OCI-LY1 (cell line): ENCODE data around the gene CACNA2D1.

Experiments used
- H2AFZ ChIP-seq: fragments of 200-600 bp; sonication (generic), shearing (Covaris generic); 2 replicates; pipeline ENCODE4 v1.6.0; 2014; ENCODE audit warnings: antibody characterized with exemption, mild to moderate bottlenecking, low read length
- H3F3A ChIP-seq: fragments of 200-600 bp; sonication (generic), shearing (Covaris generic); 2 replicates; pipeline ENCODE4 v1.6.0; 2014; ENCODE audit warnings: mild to moderate bottlenecking, antibody characterized with exemption, low read length, moderate library complexity; ENCODE audit not compliant: insufficient read depth
- H3K27ac ChIP-seq: fragments of 200-600 bp; sonication (generic); 2 replicates; pipeline ENCODE4 v1.5.1; 2014; ENCODE audit warnings: low read length, mixed run types, mild to moderate bottlenecking, low read depth; ENCODE audit not compliant: poor library complexity, severe bottlenecking
- H3K27me3 ChIP-seq: fragments of 200-600 bp; sonication (generic); 2 replicates; pipeline ENCODE4 v1.6.0; 2014; ENCODE audit warnings: antibody characterized with exemption, mild to moderate bottlenecking, low read length, moderate library complexity; ENCODE audit not compliant: insufficient read depth
- H3K36me3 ChIP-seq: fragments of 200-600 bp; sonication (generic); 2 replicates; pipeline ENCODE4 v1.6.1; 2014; ENCODE audit warnings: mild to moderate bottlenecking, antibody characterized with exemption, low read length, moderate library complexity, mixed read lengths; ENCODE audit not compliant: insufficient read depth
- H3K4me1 ChIP-seq: fragments of 200-600 bp; sonication (generic); 2 replicates; pipeline ENCODE4 v1.5.1; 2014; ENCODE audit warnings: mild to moderate bottlenecking, low read length, moderate library complexity; ENCODE audit not compliant: insufficient read depth, severe bottlenecking
- H3K4me2 ChIP-seq: fragments of 200-600 bp; sonication (generic), shearing (Covaris generic); 2 replicates; pipeline ENCODE4 v1.6.1; 2014; ENCODE audit warnings: low read length
- H3K4me3 ChIP-seq: fragments of 200-600 bp; sonication (generic); 2 replicates; pipeline ENCODE4 v1.5.1; 2014; ENCODE audit warnings: low read length, low read depth, mild to moderate bottlenecking, mixed read lengths; ENCODE audit not compliant: poor library complexity, severe bottlenecking
- H3K79me2 ChIP-seq: fragments of 200-600 bp; shearing (Covaris generic); 2 replicates; pipeline ENCODE4 v1.6.1; 2016; ENCODE audit warnings: mixed run types, low read length, mixed read lengths; ENCODE audit not compliant: insufficient read depth
- H3K9ac ChIP-seq: fragments of 200-600 bp; sonication (generic), shearing (Covaris generic); 2 replicates; pipeline ENCODE4 v1.6.1; 2014; ENCODE audit warnings: mild to moderate bottlenecking, low read length, mixed read lengths
- H3K9me2 ChIP-seq: fragments of 200-600 bp; sonication (generic), shearing (Covaris generic); 2 replicates; pipeline ENCODE4 v1.6.1; 2014; ENCODE audit warnings: low read depth, mild to moderate bottlenecking, low read length, mixed read lengths
- H3K9me3 ChIP-seq: fragments of 200-600 bp; shearing (Covaris generic); 2 replicates; pipeline ENCODE4 v1.6.1; 2014; ENCODE audit warnings: low read length, mixed read lengths
- H4K20me1 ChIP-seq: fragments of 200-600 bp; sonication (generic), shearing (Covaris generic); 2 replicates; pipeline ENCODE4 v1.6.0; 2016; ENCODE audit warnings: mild to moderate bottlenecking, low read length; ENCODE audit not compliant: insufficient read depth
- EZH2 ChIP-seq: fragments of 200-600 bp; sonication (generic), shearing (Covaris generic); IDR thresholded peaks from 2 replicates; pipeline ENCODE4 v1.8.0; 2017; ENCODE audit warnings: borderline replicate concordance, mixed run types, mild to moderate bottlenecking, antibody characterized with exemption, low read length, moderate library complexity, mixed read lengths
- TF ChIP-seq, protein P1 (sequence below): fragments of 200-600 bp; sonication (generic), shearing (Covaris generic); IDR thresholded peaks from 2 replicates; pipeline ENCODE4 v1.5.1; 2017; ENCODE audit warnings: mild to moderate bottlenecking, antibody characterized with exemption, low read length, moderate library complexity, mixed read lengths

Gene CACNA2D1

DNA sequence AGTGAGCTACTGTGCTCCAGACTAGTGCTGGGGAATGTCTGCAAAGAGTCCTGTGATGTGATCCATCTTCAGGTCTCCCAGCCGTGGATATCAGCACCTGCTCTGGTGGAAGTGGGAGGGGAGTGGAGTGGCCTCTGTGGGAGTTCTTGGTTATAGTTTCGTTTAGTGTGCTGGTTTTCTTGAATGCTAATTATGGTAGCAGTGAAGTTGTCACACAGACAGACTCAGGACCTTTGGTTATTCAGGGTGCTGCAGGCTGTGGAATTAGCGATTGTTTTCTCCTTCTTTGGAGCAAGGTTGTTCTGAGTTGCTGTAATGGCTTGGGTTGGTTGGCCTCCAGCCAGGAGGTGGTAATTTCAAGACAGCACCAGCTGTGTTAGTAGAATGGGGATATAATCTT lies 541.0 kb downstream of the CACNA2D1 start:
- no peak overlapping the region for H3K9ac ChIP-seq
- H4K20me1 ChIP-seq = no peaks in the 10 kb centered on the region
- no peaks in the 10 kb centered on the region for H3K27me3 ChIP-seq
- no peaks in the 10 kb centered on the region for H3K79me2 ChIP-seq
- peaks cover 11% of the 10 kb centered on the region; the same call in 1 of the 2 replicates for H3K9me3 ChIP-seq
- H2AFZ ChIP-seq = no peak overlapping the region
- peaks cover 15% of the 10 kb centered on the region for H3K4me1 ChIP-seq
- TF ChIP-seq, protein P1, sequence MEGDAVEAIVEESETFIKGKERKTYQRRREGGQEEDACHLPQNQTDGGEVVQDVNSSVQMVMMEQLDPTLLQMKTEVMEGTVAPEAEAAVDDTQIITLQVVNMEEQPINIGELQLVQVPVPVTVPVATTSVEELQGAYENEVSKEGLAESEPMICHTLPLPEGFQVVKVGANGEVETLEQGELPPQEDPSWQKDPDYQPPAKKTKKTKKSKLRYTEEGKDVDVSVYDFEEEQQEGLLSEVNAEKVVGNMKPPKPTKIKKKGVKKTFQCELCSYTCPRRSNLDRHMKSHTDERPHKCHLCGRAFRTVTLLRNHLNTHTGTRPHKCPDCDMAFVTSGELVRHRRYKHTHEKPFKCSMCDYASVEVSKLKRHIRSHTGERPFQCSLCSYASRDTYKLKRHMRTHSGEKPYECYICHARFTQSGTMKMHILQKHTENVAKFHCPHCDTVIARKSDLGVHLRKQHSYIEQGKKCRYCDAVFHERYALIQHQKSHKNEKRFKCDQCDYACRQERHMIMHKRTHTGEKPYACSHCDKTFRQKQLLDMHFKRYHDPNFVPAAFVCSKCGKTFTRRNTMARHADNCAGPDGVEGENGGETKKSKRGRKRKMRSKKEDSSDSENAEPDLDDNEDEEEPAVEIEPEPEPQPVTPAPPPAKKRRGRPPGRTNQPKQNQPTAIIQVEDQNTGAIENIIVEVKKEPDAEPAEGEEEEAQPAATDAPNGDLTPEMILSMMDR = no peak
- TF ChIP-seq EZH2 = no peak
- no peaks in the 10 kb centered on the region for H3K36me3 ChIP-seq
- no peak overlapping the region for H3K4me3 ChIP-seq
- H3F3A ChIP-seq = no peaks in the 10 kb centered on the region
- H3K4me2 ChIP-seq = no peak overlapping the region; the same call in 1 of the 2 replicates
- peak overlapping the region; percentile 5 for H3K27ac ChIP-seq
- H3K9me2 ChIP-seq = no peaks in the 10 kb centered on the region
